Measurements from ENCODE around the gene CHMP4A. TPM values are rescaled to one million over a fixed set of nuclear protein-coding genes. Genes with fewer than 3 reads are reported as not detected.

Gene CHMP4A
- total RNA-seq, 1 experiment from 2014 or later, result 60.1 TPM

Other genes with a start within 250 kb of the CHMP4A start
- 10.7 and 18.7 TPM in 2 replicates for gene DHRS4L2, start 224.6 kb downstream of the CHMP4A start, total RNA-seq (2014; rRNA removed; shearing (Covaris generic))
- gene CARMIL3, start 161.5 kb downstream of the CHMP4A start, total RNA-seq (2014; rRNA removed; shearing (Covaris generic)), result under 0.01 TPM in 1 of 2 replicates, not detected in the other
- gene CPNE6, start 141.9 kb downstream of the CHMP4A start, total RNA-seq (2014; rRNA removed; shearing (Covaris generic)), result not detected in 2 replicates
- 6.6 and 12.6 TPM in 2 replicates for gene PCK2, start 119.2 kb downstream of the CHMP4A start, total RNA-seq (2014; rRNA removed; shearing (Covaris generic))
- gene DCAF11, start 98.7 kb downstream of the CHMP4A start, total RNA-seq (2014; rRNA removed; shearing (Covaris generic)), result 68.9 and 75.2 TPM in 2 replicates
- gene NRL, start 98.5 kb downstream of the CHMP4A start, total RNA-seq (2014; rRNA removed; shearing (Covaris generic)), result 3.1 and 5.9 TPM in 2 replicates
- gene FITM1, start 82.8 kb downstream of the CHMP4A start, total RNA-seq (2014; rRNA removed; shearing (Covaris generic)), result 2.7 TPM in 1 of 2 replicates, not detected in the other
- 191 and 208 TPM in 2 replicates for gene PSME1, start 77.3 kb downstream of the CHMP4A start, total RNA-seq (2014; rRNA removed; shearing (Covaris generic))
- gene EMC9, start 71.9 kb downstream of the CHMP4A start, total RNA-seq (2014; rRNA removed; shearing (Covaris generic)), result 25.4 and 46.5 TPM in 2 replicates
- gene PSME2, start 66.9 kb downstream of the CHMP4A start, total RNA-seq (2014; rRNA removed; shearing (Covaris generic)), result 241 and 245 TPM in 2 replicates
- 49.7 and 68.1 TPM in 2 replicates for gene RNF31, start 66.0 kb downstream of the CHMP4A start, total RNA-seq (2014; rRNA removed; shearing (Covaris generic))
- gene IRF9, start 52.2 kb downstream of the CHMP4A start, total RNA-seq (2014; rRNA removed; shearing (Covaris generic)), result 7.9 and 25.5 TPM in 2 replicates
- not detected in 2 replicates for gene REC8, start 41.4 kb downstream of the CHMP4A start, total RNA-seq (2014; rRNA removed; shearing (Covaris generic))
- 165 and 275 TPM in 2 replicates for gene IPO4, start 24.7 kb downstream of the CHMP4A start, total RNA-seq (2014; rRNA removed; shearing (Covaris generic))
- 91.9 and 98.7 TPM in 2 replicates for gene TM9SF1, start 18.0 kb downstream of the CHMP4A start, total RNA-seq (2014; rRNA removed; shearing (Covaris generic))
- gene TSSK4, start 7.8 kb downstream of the CHMP4A start, total RNA-seq (2014; rRNA removed; shearing (Covaris generic)), result not detected in 2 replicates
- gene MDP1, start 2.6 kb upstream of the CHMP4A start, total RNA-seq (2014; rRNA removed; shearing (Covaris generic)), result 12.7 and 18.9 TPM in 2 replicates
- 308 and 348 TPM in 2 replicates for gene NEDD8, start 18.9 kb upstream of the CHMP4A start, total RNA-seq (2014; rRNA removed; shearing (Covaris generic))
- 83.3 and 112 TPM in 2 replicates for gene GMPR2, start 19.4 kb upstream of the CHMP4A start, total RNA-seq (2014; rRNA removed; shearing (Covaris generic))
- gene TINF2, start 29.1 kb upstream of the CHMP4A start, total RNA-seq (2014; rRNA removed; shearing (Covaris generic)), result 34.6 and 48.3 TPM in 2 replicates
- 0.69 and 2.6 TPM in 2 replicates for gene TGM1, start 49.7 kb upstream of the CHMP4A start, total RNA-seq (2014; rRNA removed; shearing (Covaris generic))
- 21.5 and 22.1 TPM in 2 replicates for gene RABGGTA, start 58.1 kb upstream of the CHMP4A start, total RNA-seq (2014; rRNA removed; shearing (Covaris generic))
- 1.7 and 4.9 TPM in 2 replicates for gene DHRS1, start 86.3 kb upstream of the CHMP4A start, total RNA-seq (2014; rRNA removed; shearing (Covaris generic))
- gene NOP9, start 86.4 kb upstream of the CHMP4A start, total RNA-seq (2014; rRNA removed; shearing (Covaris generic)), result 15.8 and 17.1 TPM in 2 replicates
- gene CIDEB, start 94.5 kb upstream of the CHMP4A start, total RNA-seq (2014; rRNA removed; shearing (Covaris generic)), result 0.06 TPM in 1 of 2 replicates, not detected in the other
- gene LTB4R2, start 96.7 kb upstream of the CHMP4A start, total RNA-seq (2014; rRNA removed; shearing (Covaris generic)), result 6.9 and 16.7 TPM in 2 replicates
- gene LTB4R, start 98.0 kb upstream of the CHMP4A start, total RNA-seq (2014; rRNA removed; shearing (Covaris generic)), result 2.5 and 6.3 TPM in 2 replicates
- 0.17 TPM in 1 of 2 replicates, not detected in the other for gene ADCY4, start 121.6 kb upstream of the CHMP4A start, total RNA-seq (2014; rRNA removed; shearing (Covaris generic))
- not detected in 2 replicates for gene RIPK3, start 126.5 kb upstream of the CHMP4A start, total RNA-seq (2014; rRNA removed; shearing (Covaris generic))
- gene NFATC4, start 154.7 kb upstream of the CHMP4A start, total RNA-seq (2014; rRNA removed; shearing (Covaris generic)), result 14.5 and 28.8 TPM in 2 replicates
- 0.33 and 0.57 TPM in 2 replicates for gene NYNRIN, start 185.5 kb upstream of the CHMP4A start, total RNA-seq (2014; rRNA removed; shearing (Covaris generic))
- not detected in 2 replicates for gene CBLN3, start 216.2 kb upstream of the CHMP4A start, total RNA-seq (2014; rRNA removed; shearing (Covaris generic))
- 22.4 and 29.4 TPM in 2 replicates for gene KHNYN, start 216.5 kb upstream of the CHMP4A start, total RNA-seq (2014; rRNA removed; shearing (Covaris generic))
- gene SDR39U1, start 229.3 kb upstream of the CHMP4A start, total RNA-seq (2014; rRNA removed; shearing (Covaris generic)), result 9.3 and 10.0 TPM in 2 replicates

Measured in Daoy (cell line).